ENCODE measurements around the gene RXFP1.

GRCh38 chr4:158492391-158492790 is 29.3 kb upstream of the RXFP1 start:
- TF ChIP-seq CTCF (IDR thresholded peaks at IDR 0.05), result no peak
- no peak for TF ChIP-seq POLR2AphosphoS5 (IDR thresholded peaks at IDR 0.05)
- no peak for TF ChIP-seq POLR2A (IDR thresholded peaks at IDR 0.05)

Measured in suprapubic skin (tissue), 4 donors.